ENCODE measurements around the gene EIF4E2. TPM values are rescaled to one million over a fixed set of nuclear protein-coding genes. Genes with fewer than 3 reads are reported as not detected.

Gene EIF4E2
- total RNA-seq, 1 experiment from 2014 or later = 79.4 TPM

- no peak for DNase-seq (ENCODE audit: low read depth)
Measured at GRCh38 chr2:232597362-232598079, 47.0 kb downstream of the EIF4E2 start.

GRCh38 chr2:232598293-232598692 lies 47.8 kb downstream of the EIF4E2 start:
- no peak for DNase-seq (ENCODE audit: low read depth)

DNA sequence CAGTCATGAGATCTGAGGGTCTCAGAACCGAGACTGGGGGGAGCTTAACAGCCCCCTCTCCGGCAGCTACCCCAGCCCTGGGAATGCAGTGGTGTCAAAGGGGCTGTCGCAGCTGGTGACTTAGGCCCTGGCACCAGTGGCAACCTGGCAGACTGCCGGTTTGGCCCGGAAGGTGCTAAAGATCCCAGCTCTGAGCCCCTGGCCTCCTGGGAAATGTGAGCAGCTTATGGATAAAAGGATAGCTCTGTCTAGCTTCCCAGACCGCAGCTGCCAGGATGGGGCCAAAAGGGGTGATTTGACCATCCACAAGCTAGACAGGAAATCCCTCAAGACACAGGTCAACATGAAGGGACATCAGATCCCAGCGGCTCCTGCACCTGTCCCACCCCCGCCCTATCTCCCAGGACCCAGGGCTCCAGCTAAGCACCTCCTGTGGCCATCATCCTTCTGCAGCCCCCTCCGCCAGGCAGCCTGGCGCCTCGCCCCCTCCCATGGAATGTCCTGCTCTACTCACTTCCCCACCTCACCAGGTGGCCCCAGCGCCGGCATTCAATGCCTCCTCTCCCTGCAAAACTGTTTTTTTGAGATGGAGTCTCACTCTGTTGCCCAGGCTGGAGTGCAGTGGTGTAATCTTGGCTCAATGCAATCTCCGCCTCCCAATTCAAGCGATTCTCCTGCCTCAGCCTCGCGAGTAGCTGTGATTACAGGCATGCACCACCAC lies 49.7 kb downstream of the EIF4E2 start:
- no peak for DNase-seq (ENCODE audit: low read depth)

DNA sequence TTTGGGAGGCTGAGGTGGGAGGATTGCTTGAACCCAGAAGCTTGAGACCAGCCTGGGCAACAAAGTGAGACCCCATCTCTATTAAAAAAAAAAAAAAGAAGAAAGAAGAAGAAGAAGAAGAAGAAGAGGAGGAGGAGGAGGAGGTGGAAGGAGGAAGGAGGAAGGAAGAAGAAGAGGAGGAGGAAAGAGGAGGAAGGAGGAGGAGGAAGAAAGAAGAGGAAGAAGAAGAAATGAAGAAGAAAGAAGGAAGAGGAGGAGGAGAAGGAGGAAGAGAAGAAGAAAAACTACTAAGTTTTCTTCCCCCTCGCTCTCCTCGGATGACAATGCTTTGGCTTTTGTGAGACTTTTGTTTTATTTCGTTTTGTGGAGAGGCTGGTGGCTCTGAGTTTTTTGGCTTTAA lies 52.8 kb downstream of the EIF4E2 start:
- DNase-seq (ENCODE audit: low read depth) = no peak

DNA sequence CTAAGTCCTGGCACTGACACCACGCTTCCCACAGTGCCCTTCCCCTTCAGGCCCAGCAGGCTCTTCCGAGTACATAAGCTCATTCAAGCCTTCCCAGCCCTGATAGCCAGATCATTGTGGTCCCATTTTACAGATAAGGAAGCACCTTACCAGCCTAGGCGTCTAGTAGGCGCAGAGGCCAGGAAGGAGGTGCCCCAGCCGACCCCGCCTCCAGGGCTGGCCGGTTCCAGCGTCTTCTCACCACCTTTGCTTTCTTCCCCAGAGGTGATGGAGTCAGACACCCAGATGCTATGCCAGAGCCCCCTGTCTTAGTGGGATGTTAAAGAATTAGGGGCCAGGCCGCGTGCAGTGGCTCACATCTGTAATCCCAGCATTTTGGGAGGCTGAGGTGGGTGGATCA lies 54.0 kb downstream of the EIF4E2 start:
- no peak for DNase-seq (ENCODE audit: low read depth)

- DNase-seq (ENCODE audit: low read depth) = no peak
Measured at GRCh38 chr2:232607011-232607410, 56.5 kb downstream of the EIF4E2 start.

- DNase-seq (ENCODE audit: low read depth) = no peak
Measured at GRCh38 chr2:232609607-232610006, 59.1 kb downstream of the EIF4E2 start.

DNA sequence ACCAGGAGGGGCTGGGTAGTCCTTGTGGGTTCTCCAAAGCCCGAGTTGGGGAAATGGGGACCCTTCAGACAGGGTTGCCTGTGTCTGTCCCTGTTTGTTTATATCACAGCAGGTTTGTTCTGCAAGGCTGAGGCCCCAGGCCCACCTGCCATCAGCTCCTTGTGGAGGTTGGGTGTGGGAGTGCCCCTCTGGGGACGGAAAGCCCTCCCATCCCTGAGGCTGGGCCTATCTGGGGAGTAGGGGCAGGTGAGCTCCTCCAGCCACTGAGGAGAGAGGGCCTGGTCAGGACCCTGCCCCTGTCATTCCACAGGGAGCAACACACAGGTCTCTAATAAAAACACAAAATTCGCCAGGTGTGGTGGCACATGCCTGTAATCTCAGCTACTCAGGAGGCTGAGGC lies 59.6 kb downstream of the EIF4E2 start:
- no peak for DNase-seq (ENCODE audit: low read depth)

DNA sequence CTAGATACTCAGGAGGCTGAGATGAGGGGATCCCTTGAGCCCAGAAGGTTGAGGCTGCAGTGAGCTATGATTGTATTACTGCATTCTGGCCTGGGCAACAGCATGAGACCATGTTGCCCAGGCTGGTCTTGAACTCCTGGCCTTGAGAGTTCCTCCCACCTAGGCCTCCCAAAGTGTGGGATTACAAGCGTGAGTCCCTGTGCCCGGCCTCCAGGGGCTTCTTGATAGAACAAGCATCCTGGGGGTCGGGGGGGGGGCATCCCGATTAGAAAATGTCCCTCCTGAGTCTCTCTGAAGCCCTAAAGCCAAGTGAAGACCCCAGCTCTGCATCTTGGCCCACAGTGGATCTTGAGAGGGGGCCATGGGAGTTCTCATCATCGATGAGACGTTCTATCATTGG lies 60.6 kb downstream of the EIF4E2 start:
- DNase-seq (ENCODE audit: low read depth) = no peak

DNA sequence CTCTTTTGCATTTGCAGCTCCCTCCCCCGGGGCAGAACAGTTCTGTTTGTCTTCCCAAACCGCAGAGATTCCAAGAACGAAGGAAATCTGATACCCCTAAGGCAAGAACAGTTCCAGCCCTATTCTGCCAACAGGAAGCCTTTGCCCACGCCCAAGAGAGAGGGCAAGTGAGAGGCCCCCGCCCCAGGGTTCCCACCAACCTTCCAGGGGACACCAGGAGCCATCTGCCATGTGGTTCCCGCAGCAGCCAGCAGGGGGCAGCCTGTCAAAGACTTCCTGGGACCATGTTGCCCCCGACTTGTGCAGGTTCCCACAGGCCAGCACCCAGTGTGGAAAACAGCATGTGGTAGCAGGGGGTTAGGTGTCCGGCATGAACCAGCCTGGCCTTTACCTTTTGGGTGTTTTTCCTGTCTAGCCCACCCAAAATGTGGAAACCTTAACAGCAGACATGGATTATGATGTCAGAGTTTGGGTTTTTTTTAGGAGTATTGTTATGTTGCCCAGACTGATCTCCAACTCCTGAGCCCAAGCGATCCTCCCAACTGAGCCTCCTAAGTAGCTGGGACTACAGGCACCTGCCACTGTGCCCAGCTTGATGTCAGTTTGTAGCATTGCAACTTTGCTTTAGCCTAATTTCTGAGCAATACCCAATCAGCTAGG lies 61.2 kb downstream of the EIF4E2 start:
- peak; percentile 91 for DNase-seq (ENCODE audit: low read depth)

DNA sequence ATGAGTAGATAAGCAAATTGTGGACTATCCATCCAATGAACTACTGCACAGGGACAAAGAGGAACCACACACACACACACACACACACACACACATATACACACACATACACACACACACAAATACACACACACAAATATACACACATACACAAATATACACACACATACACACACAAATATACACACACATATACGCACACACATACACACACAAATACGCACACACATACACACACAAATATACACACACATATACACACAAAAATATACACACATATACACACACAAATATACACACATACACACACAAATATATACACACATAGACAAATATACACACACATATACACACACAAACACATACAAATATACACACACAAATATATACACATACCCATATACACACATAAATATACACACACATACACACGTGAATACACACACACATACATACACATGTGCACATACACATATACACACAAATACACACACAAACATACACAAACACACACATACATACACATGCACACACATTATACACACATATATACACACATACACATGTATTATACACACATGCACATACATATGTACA lies 63.1 kb downstream of the EIF4E2 start:
- no peak for DNase-seq (ENCODE audit: low read depth)

DNA sequence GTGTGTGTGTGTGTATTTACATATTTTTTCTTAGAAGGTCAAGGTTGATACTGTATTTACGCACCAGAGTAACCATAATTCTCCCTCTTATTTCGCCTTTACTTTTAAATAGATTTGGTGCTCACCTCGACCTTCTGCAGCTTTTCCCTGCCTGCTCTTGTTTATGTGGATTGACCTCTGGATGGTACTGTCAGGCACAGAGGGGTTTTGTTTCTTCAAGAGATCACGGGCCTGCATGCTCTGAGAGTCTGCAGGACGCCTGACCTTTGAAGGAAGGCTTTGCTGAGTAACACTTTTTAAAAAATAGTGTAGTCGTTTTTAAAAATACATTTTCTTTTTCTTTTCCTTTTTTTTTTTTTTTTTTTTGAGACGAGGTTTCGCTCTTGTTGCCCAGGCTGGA lies 64.8 kb downstream of the EIF4E2 start:
- no peak for DNase-seq (ENCODE audit: low read depth)

Other genes starting within 250 kb of the EIF4E2 start
- 0.59 and 1.5 TPM in 2 replicates for gene ALPP, start 171.9 kb upstream of the EIF4E2 start, total RNA-seq (2014; rRNA removed; shearing (Covaris generic))
- not detected in 2 replicates for gene ALPG, start 143.8 kb upstream of the EIF4E2 start, total RNA-seq (2014; rRNA removed; shearing (Covaris generic))
- not detected in 2 replicates for gene ALPI, start 94.5 kb upstream of the EIF4E2 start, total RNA-seq (2014; rRNA removed; shearing (Covaris generic))
- not detected in 2 replicates for gene ECEL1, start 62.9 kb upstream of the EIF4E2 start, total RNA-seq (2014; rRNA removed; shearing (Covaris generic))
- gene PRSS56, start 30.3 kb upstream of the EIF4E2 start, total RNA-seq (2014; rRNA removed; shearing (Covaris generic)) = not detected in 2 replicates
- gene CHRND, start 24.5 kb upstream of the EIF4E2 start, total RNA-seq (2014; rRNA removed; shearing (Covaris generic)) = not detected in 2 replicates
- not detected in 2 replicates for gene CHRNG, start 11.0 kb upstream of the EIF4E2 start, total RNA-seq (2014; rRNA removed; shearing (Covaris generic))
- gene TIGD1, start 132 bp upstream of the EIF4E2 start, total RNA-seq (2014; rRNA removed; shearing (Covaris generic)) = 3.2 and 3.4 TPM in 2 replicates
- 0.49 and 1.7 TPM in 2 replicates for gene EFHD1, start 82.9 kb downstream of the EIF4E2 start, total RNA-seq (2014; rRNA removed; shearing (Covaris generic))
- 38.4 and 45.6 TPM in 2 replicates for gene GIGYF2, start 146.6 kb downstream of the EIF4E2 start, total RNA-seq (2014; rRNA removed; shearing (Covaris generic))
- gene KCNJ13, start 225.9 kb downstream of the EIF4E2 start, total RNA-seq (2014; rRNA removed; shearing (Covaris generic)) = not detected in 2 replicates

All from M059J (cell line).